ENCODE measurements around the gene HSD17B8.
A peak's percentile ranks its signal among the peaks of the same experiment; 100 is the strongest.

HSD17B8 gene

DNA sequence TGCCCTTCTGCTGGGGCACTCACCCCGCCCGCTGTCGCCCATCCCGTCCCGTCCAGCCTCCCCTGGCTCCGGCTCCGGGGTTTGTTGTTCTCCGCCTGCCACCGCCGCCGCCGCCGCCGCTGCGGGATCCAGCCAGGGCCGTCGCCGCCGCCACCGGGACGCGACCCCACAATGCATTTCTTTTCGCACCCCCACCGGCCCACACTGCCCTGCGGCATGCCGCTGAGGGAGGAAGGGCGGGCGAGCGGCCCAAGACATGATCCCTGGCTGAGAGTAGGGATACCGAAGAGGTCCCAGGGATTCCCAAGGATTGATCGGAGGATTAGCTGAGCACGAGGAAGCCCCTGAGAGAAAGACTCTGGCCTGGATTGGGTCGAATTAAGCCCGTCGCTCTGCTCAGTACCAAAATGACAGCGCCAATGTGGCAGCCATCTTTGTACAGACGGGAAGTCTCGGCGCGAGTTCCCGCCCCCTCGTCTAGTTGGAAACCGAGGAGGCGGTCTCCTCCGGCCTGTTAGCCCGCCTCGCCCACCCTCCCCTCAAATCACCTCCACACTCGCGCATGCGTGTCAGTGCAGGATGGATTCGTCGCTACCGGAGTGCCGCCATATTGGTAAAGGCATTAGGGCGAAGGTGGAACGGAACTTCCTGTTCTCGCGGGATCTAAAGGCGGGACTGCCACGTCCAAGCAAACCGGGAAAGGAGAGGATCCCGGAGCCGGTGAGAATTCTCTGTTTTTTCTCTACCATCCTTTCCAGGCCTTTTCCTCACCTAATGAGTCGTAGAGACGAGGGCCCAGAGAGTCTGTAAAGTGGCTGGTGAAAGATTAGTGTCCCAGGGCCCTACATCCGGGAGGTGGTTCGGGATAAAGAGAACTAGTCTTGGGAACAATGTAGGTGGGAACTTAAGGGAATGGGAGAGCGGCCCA lies 4.0 kb upstream of the HSD17B8 start, which contains the start of the genes RXRB and SLC39A7:
RXRB (minus strand) TSS at position 447 of the 928 bp plus-strand sequence; CDS start at position 258, 189 bp downstream.
SLC39A7 (plus strand) TSS at position 649 of the 928 bp plus-strand sequence. CDS start 379 bp downstream, outside the sequence.
- TF ChIP-seq, protein P1, sequence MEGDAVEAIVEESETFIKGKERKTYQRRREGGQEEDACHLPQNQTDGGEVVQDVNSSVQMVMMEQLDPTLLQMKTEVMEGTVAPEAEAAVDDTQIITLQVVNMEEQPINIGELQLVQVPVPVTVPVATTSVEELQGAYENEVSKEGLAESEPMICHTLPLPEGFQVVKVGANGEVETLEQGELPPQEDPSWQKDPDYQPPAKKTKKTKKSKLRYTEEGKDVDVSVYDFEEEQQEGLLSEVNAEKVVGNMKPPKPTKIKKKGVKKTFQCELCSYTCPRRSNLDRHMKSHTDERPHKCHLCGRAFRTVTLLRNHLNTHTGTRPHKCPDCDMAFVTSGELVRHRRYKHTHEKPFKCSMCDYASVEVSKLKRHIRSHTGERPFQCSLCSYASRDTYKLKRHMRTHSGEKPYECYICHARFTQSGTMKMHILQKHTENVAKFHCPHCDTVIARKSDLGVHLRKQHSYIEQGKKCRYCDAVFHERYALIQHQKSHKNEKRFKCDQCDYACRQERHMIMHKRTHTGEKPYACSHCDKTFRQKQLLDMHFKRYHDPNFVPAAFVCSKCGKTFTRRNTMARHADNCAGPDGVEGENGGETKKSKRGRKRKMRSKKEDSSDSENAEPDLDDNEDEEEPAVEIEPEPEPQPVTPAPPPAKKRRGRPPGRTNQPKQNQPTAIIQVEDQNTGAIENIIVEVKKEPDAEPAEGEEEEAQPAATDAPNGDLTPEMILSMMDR (IDR thresholded peaks at IDR 0.05; ENCODE audit: low read depth, low read length) = no peak
- peak; percentile 99 for DNase-seq
- Histone ChIP-seq H3K4me1 (no peaks in the 10 kb centered on the region; the same call in 1 of the 2 replicates), H3K9me3 (no peaks in the 10 kb centered on the region), H3K27me3 (no peaks in the 10 kb centered on the region), H3K36me3 (peaks cover 34% of the 10 kb centered on the region), H3K4me3 (ENCODE audit: low read depth, low read length) (peak within 1 kb of the TSS; percentile 81)

DNA sequence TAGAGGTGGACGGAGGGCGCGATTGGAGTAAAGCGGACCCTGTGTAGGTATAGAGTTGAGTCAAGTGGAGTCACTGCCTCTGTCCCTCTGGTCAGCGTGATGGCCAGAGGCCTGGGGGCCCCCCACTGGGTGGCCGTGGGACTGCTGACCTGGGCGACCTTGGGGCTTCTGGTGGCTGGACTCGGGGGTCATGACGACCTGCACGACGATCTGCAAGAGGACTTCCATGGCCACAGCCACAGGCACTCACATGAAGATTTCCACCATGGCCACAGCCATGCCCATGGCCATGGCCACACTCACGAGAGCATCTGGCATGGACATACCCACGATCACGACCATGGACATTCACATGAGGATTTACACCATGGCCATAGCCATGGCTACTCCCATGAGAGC lies 3.3 kb upstream of the HSD17B8 start:
- Histone ChIP-seq H3K4me3 (ENCODE audit: low read depth, low read length) (peak overlapping the region; percentile 81), H3K36me3 (peaks cover 30% of the 10 kb centered on the region), H3K4me1 (no peaks in the 10 kb centered on the region; the same call in 1 of the 2 replicates), H3K27me3 (no peaks in the 10 kb centered on the region), H3K9me3 (no peaks in the 10 kb centered on the region)
- TF ChIP-seq, protein P1 (IDR thresholded peaks at IDR 0.05; ENCODE audit: low read depth, low read length) = no peak
- no peak for DNase-seq

DNA sequence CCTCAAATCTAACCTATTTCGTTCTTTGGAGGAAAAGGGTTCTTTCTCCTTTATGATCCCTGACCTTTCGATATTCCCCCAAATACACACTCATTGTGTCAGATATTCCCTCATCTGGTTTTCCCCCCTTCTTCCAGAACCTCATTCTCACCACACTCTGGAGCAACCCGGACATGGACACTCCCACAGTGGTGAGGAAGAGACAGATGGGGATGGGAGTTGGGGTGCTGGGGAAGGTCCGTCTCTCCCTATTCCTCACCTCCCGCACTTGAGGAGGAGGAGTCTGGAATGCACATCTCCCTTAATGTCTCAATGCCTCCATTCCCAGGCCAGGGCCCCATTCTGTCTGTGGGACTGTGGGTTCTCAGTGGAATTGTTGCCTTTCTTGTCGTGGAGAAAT lies 2.5 kb upstream of the HSD17B8 start:
- TF ChIP-seq, protein P1 (IDR thresholded peaks at IDR 0.05; ENCODE audit: low read depth, low read length) = no peak
- peaks cover 27% of the 10 kb centered on the region for H3K36me3 ChIP-seq
- H3K9me3 ChIP-seq = no peaks in the 10 kb centered on the region
- DNase-seq = no peak
- no peaks in the 10 kb centered on the region; the same call in 1 of the 2 replicates for H3K4me1 ChIP-seq
- no peaks in the 10 kb centered on the region for H3K27me3 ChIP-seq
- H3K4me3 ChIP-seq (ENCODE audit: low read depth, low read length) = peak overlapping the region; percentile 81

DNA sequence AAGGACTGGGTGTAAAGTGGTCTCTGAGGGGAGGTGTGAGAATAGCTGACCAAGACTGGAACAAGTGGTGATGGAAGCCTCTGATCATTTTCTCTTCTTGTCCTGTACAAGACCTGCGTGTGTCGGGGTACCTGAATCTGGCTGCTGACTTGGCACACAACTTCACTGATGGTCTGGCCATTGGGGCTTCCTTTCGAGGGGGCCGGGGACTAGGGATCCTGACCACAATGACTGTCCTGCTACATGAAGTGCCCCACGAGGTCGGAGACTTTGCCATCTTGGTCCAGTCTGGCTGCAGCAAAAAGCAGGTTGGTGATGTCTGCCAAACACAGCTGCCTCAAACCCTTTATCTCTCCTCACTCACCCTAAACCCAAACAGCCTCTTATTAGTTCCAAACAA lies 1.7 kb upstream of the HSD17B8 start:
- H3K4me3 ChIP-seq (ENCODE audit: low read depth, low read length) = no peak overlapping the region
- DNase-seq = no peak
- peaks cover 23% of the 10 kb centered on the region for H3K36me3 ChIP-seq
- TF ChIP-seq, protein P1 (IDR thresholded peaks at IDR 0.05; ENCODE audit: low read depth, low read length) = no peak
- H3K27me3 ChIP-seq = no peaks in the 10 kb centered on the region
- H3K4me1 ChIP-seq = no peaks in the 10 kb centered on the region; the same call in 1 of the 2 replicates
- no peaks in the 10 kb centered on the region for H3K9me3 ChIP-seq

DNA sequence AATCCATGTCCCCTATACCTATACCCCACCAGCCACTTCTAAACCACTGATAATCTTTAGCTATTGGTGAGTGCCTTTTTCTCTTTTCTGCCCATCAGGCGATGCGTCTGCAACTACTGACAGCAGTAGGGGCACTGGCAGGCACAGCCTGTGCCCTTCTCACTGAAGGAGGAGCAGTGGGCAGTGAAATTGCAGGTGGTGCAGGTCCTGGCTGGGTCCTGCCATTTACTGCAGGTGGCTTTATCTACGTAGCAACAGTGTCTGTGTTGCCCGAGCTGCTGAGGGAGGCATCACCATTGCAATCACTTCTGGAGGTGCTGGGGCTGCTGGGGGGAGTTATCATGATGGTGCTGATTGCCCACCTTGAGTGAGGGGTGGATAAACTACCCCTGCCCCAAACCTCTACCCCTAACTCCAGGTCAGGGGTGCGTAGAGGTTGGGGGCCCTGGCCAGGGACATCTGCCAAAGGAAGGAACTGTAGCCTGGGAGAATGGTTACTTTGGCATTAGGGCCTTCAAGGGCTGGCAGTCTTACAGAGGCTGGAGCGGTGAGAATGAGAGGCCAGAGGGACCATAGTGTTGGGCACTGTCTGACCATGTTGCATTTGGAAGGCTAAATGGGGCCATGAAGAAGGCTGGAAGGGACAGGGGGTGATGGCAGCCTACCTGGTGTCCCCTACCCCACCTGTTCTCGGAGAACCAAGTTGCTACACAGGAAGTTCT lies 851 bp upstream of the HSD17B8 start:
- H3K4me1 ChIP-seq = no peaks in the 10 kb centered on the region; the same call in 1 of the 2 replicates
- DNase-seq = no peak
- H3K9me3 ChIP-seq = no peaks in the 10 kb centered on the region
- TF ChIP-seq, protein P1 (IDR thresholded peaks at IDR 0.05; ENCODE audit: low read depth, low read length) = no peak
- no peaks in the 10 kb centered on the region for H3K27me3 ChIP-seq
- H3K36me3 ChIP-seq = peaks cover 23% of the 10 kb centered on the region
- no peak overlapping the region for H3K4me3 ChIP-seq (ENCODE audit: low read depth, low read length)
